Breast epithelium (tissue), 4 donors: ENCODE measurements around the gene PAPPA. TPM values are rescaled to one million over a fixed set of nuclear protein-coding genes. Genes with fewer than 3 reads are reported as not detected.

Experiments
- DNase-seq, 2 donors: peaks; one replicate each; pipeline ENCODE4 v3.0.0-alpha.2; 2019; ENCODE audit warnings: low spot score in 2 of 2
- H3K27ac ChIP-seq, 2 donors: fragments of 200-600 bp; sonication (generic) in 1 of 2; one replicate each; pipeline ENCODE4 v1.5.1; 2016 to 2019; ENCODE audit warnings: mild to moderate bottlenecking in 1 of 2
- H3K27me3 ChIP-seq, 2 donors: fragments of 200-600 bp; sonication (generic) in 1 of 2; one replicate each; pipeline versions ENCODE4 v1.5.1 to v1.6.0; 2017 to 2019; ENCODE audit warnings: control low read depth in 1 of 2, mild to moderate bottlenecking in 1 of 2
- H3K36me3 ChIP-seq: fragments of 200-600 bp; one replicate; pipeline ENCODE4 v1.5.1; 2019
- H3K4me1 ChIP-seq, 2 donors: fragments of 200-600 bp; sonication (generic); one replicate each; pipeline ENCODE4 v1.5.1; 2016 to 2019; ENCODE audit warnings: control low read depth in 1 of 2
- H3K4me3 ChIP-seq, 3 donors: fragments of 200-600 bp; sonication (generic); 1 replicate in 2 of 3; 2 replicates in 1 of 3; pipeline ENCODE4 v1.5.1; 2016 to 2019; ENCODE audit warnings: mild to moderate bottlenecking in 3 of 3, moderate library complexity in 2 of 3
- H3K9me3 ChIP-seq, 2 donors: fragments of 200-600 bp; sonication (generic) in 1 of 2; one replicate each; pipeline ENCODE4 v1.5.1; 2016 to 2019; ENCODE audit warnings: control low read depth in 1 of 2
- POLR2A ChIP-seq: fragments of 450-650 bp; IDR thresholded peaks from one replicate; pipeline ENCODE4 v1.6.1; 2016; ENCODE audit warnings: antibody characterized with exemption, mild to moderate bottlenecking, moderate library complexity
- POLR2AphosphoS5 ChIP-seq, 3 donors: sonication (generic); formaldehyde crosslinking; IDR thresholded peaks; one replicate each; pipeline ENCODE4 v1.6.1; 2017; ENCODE audit warnings: antibody characterized with exemption in 3 of 3
- intact Hi-C: fragments of 100-400 bp; cut with DNase I; formaldehyde crosslinking; loops from one replicate; pipeline ENCODE4 v1.15.1; 2023; ENCODE audit warnings: low total_unique reads
- total RNA-seq, 3 donors: library from RNA; depleted of rRNA; stranded (reverse); fragments of >200 nt; gene quantifications; one replicate each; pipeline ENCODE4 v1.1.0, GENCODE V29; 2016
- TF ChIP-seq, protein P1 (sequence below), 3 donors: fragments of 450-650 bp; IDR thresholded peaks; one replicate each; pipeline ENCODE4 v1.5.1; 2016 to 2017; ENCODE audit warnings: antibody characterized with exemption in 3 of 3, mild to moderate bottlenecking in 3 of 3, moderate library complexity in 3 of 3

PAPPA gene
- total RNA-seq, 3 donors from 2014 or later: 2.6 to 3.4 (median 3.4) TPM

DNA sequence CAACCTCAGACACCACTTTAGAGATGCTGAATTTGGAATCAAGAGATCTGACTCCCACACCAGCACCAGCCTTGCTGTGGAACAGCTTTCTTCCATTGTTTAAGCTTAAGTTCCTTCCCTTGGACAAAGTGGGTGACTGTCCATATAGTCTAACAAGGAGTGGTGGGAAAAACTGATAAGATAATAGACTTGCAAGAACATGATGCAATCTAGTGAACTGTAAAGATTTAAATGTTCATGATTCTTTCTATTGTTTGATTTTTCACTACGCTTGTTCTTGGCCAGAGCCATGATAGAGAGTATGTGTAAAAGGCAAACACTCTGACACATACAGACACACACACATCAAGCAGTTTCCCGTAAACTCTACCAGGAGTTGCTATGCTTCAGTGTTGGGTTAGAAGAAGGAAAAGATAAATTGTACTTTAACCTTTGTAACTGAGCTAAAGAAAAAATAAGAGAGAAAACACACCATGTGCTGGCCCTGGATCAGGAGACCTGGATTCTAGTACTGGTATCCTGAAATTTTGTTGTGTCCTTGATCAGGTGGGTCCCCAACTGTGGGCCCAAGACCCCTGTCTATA, 94.3 kb downstream of the PAPPA start:
- Histone ChIP-seq H3K27ac (no peak overlapping the region), H3K4me3 (no peak overlapping the region), H3K27me3 (no peaks in the 10 kb centered on the region), H3K36me3 (no peaks in the 10 kb centered on the region), H3K4me1 (no peaks in the 10 kb centered on the region), H3K9me3 (no peaks in the 10 kb centered on the region)
- TF ChIP-seq POLR2A (no peak), POLR2AphosphoS5 (IDR thresholded peaks at IDR 0.05) (no peak)
- TF ChIP-seq, protein P1, sequence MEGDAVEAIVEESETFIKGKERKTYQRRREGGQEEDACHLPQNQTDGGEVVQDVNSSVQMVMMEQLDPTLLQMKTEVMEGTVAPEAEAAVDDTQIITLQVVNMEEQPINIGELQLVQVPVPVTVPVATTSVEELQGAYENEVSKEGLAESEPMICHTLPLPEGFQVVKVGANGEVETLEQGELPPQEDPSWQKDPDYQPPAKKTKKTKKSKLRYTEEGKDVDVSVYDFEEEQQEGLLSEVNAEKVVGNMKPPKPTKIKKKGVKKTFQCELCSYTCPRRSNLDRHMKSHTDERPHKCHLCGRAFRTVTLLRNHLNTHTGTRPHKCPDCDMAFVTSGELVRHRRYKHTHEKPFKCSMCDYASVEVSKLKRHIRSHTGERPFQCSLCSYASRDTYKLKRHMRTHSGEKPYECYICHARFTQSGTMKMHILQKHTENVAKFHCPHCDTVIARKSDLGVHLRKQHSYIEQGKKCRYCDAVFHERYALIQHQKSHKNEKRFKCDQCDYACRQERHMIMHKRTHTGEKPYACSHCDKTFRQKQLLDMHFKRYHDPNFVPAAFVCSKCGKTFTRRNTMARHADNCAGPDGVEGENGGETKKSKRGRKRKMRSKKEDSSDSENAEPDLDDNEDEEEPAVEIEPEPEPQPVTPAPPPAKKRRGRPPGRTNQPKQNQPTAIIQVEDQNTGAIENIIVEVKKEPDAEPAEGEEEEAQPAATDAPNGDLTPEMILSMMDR (IDR thresholded peaks at IDR 0.05): no peak
- no peak for DNase-seq
- intact Hi-C loops: no loop called here

DNA sequence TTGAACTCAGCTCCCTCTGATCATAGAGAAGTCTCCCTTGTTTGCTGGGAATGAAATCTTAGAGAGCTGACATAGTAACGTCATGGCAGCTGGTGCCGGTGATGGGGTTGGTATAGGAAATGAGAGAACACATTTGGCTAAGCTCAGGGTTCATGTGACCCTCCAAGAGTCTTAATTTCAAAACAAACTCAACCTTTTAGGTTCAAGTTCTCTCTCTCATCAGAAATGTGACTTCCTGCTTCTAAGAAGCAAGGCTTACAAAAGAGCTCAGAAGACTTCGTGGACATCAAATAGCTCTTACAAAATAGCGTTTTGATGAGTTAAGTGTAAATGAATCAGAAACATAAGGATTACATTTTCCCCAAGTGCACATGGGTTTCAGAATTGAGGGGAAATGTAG, 97.3 kb downstream of the PAPPA start:
- no peak overlapping the region for H3K27ac ChIP-seq
- H3K9me3 ChIP-seq: no peaks in the 10 kb centered on the region
- intact Hi-C loops: no loop called here
- no peaks in the 10 kb centered on the region for H3K27me3 ChIP-seq
- TF ChIP-seq, protein P1 (IDR thresholded peaks at IDR 0.05): no peak
- no peak for TF ChIP-seq POLR2AphosphoS5 (IDR thresholded peaks at IDR 0.05)
- no peak for TF ChIP-seq POLR2A
- DNase-seq: no peak
- no peak overlapping the region for H3K4me3 ChIP-seq
- H3K4me1 ChIP-seq: no peaks in the 10 kb centered on the region
- no peaks in the 10 kb centered on the region for H3K36me3 ChIP-seq

DNA sequence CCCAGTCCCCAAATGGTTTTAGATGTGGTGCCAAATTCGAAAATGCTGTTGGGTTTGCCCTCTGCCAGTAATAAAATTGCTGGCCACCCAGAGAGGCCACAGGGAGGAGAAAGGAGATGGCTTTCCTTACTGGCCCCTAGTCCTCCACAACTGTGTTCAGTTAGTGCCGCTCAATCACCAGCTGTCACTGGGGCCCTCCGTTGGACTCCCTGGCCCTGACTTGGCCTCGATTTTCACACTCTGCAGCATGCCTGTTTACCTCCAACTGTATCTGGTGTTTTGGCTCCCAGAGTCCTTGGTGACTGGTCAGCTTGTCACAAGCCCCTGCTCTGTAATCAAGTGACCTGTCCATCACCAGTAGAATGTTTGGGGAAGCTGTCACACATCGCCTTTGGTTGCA, 97.8 kb downstream of the PAPPA start:
- H3K36me3 ChIP-seq: no peaks in the 10 kb centered on the region
- DNase-seq: no peak
- TF ChIP-seq POLR2A (no peak), POLR2AphosphoS5 (IDR thresholded peaks at IDR 0.05) (no peak)
- TF ChIP-seq, protein P1 (IDR thresholded peaks at IDR 0.05): no peak
- H3K27me3 ChIP-seq: no peaks in the 10 kb centered on the region
- no peaks in the 10 kb centered on the region for H3K9me3 ChIP-seq
- H3K27ac ChIP-seq: no peak overlapping the region
- no peak overlapping the region for H3K4me3 ChIP-seq
- intact Hi-C loops: no loop called here
- H3K4me1 ChIP-seq: no peaks in the 10 kb centered on the region

DNA sequence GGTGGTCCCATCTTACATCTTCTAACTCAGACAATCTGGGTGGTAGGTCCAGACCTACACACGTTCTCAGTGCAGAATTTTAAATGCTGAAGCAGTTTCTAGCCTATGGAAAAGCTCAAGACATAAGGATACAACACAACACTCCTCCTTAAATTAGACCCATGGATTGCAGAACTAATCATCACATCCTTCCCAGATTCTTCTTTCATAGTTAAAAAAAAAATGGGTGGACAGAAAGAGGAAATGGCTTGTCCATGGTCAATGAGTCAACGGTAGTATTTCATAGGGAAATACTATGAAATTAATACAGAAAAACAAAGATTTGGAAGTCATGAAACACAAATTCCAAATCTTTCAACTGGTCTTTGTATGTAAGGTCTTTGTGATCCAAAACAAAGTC, 106.9 kb downstream of the PAPPA start:
- Histone ChIP-seq H3K9me3 (no peaks in the 10 kb centered on the region), H3K36me3 (no peaks in the 10 kb centered on the region), H3K27ac (no peak overlapping the region), H3K4me3 (no peak overlapping the region), H3K27me3 (no peaks in the 10 kb centered on the region), H3K4me1 (no peaks in the 10 kb centered on the region)
- TF ChIP-seq, protein P1 (IDR thresholded peaks at IDR 0.05): no peak
- TF ChIP-seq POLR2AphosphoS5 (IDR thresholded peaks at IDR 0.05) (no peak), POLR2A (no peak)
- intact Hi-C loops: no loop called here
- DNase-seq: no peak

DNA sequence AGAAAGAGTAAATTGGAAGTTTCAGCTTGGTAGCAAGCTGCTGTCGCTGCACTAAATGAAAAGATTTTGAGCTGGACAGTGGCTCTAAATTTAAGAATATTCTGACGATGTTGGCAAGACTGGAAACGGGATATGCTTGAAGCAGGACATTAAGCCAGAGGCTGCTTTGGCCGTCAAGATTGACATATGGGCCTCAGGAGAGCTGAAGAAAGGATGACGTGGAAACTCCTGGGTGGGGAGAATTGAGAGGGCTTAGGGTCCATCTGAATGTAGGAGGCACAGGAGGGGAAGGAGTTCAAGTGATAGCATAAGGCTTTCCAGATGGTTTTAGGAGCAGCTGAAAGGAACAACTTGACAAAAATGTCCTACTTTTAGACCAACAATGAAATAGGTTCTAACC, 108.9 kb downstream of the PAPPA start:
- H3K4me1 ChIP-seq: no peaks in the 10 kb centered on the region
- TF ChIP-seq POLR2A (no peak), POLR2AphosphoS5 (IDR thresholded peaks at IDR 0.05) (no peak)
- TF ChIP-seq, protein P1 (IDR thresholded peaks at IDR 0.05): no peak
- H3K4me3 ChIP-seq: no peak overlapping the region
- no peak overlapping the region for H3K27ac ChIP-seq
- intact Hi-C loops: no loop called here
- DNase-seq: no peak
- H3K9me3 ChIP-seq: no peaks in the 10 kb centered on the region
- no peaks in the 10 kb centered on the region for H3K36me3 ChIP-seq
- no peaks in the 10 kb centered on the region for H3K27me3 ChIP-seq
